ENCODE measurements around the gene AIFM3.

GRCh38 chr22:21013657-21014201, 46.7 kb downstream of the AIFM3 start:
- TF ChIP-seq CTCF (IDR thresholded peaks at IDR 0.05 in 2 of 3, conservative IDR thresholded peaks at IDR 0.05 in 1 of 3; ENCODE audit: borderline replicate concordance in 1 of 3, insufficient read depth in 1 of 3, low read depth in 2 of 3, low read length in 2 of 3) (no peak), ZNF274 (IDR thresholded peaks at IDR 0.05; ENCODE audit: low read depth, low read length) (no peak), ZFX (IDR thresholded peaks at IDR 0.05) (no peak), POLR2A (IDR thresholded peaks at IDR 0.05; ENCODE audit: borderline replicate concordance, extremely low read depth, insufficient read depth, insufficient read length) (no peak), EZH2phosphoT487 (IDR thresholded peaks at IDR 0.05; ENCODE audit: borderline replicate concordance) (no peak), ZBTB33 (IDR thresholded peaks at IDR 0.05; ENCODE audit: extremely low read depth, insufficient replicate concordance, low read length) (no peak), YY1 (IDR thresholded peaks at IDR 0.05; ENCODE audit: extremely low read depth, insufficient replicate concordance, low read depth, low read length) (no peak), MAX (IDR thresholded peaks at IDR 0.05) (no peak), RAD21 (IDR thresholded peaks at IDR 0.05; ENCODE audit: low read depth) (no peak), REST (IDR thresholded peaks at IDR 0.05; ENCODE audit: low read depth) (no peak), SP1 (IDR thresholded peaks at IDR 0.05; ENCODE audit: low read depth) (no peak)
